ENCODE data around the gene MAST2.
"Not testable (repeated sequence)": the region's sequence is repeated elsewhere in the genome, so short reads cannot be mapped to it uniquely, and the experiment has no call there.

Gene MAST2

DNA sequence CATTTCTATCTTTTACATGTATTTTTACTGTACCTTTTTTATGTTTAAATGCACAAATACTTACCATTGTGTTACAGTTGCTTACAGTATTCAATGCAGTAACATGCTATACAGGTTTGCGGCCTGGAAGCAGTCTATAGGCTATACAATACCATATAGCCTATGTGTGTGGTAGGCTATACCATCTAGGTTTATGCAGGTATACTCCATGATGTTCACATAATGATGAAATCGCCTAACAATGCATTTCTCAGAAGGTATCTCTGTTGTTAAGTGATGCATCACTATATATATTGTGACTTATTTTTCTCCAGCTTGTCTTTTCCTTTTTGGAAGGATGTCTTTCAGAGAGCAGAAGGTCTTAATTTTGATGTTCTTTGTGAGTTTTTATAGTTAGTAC lies 103.5 kb downstream of the MAST2 start:
- DNase-seq, result no peak

- no peak for DNase-seq
Measured at GRCh38 chr1:45908611-45909140, 105.3 kb downstream of the MAST2 start.

DNA sequence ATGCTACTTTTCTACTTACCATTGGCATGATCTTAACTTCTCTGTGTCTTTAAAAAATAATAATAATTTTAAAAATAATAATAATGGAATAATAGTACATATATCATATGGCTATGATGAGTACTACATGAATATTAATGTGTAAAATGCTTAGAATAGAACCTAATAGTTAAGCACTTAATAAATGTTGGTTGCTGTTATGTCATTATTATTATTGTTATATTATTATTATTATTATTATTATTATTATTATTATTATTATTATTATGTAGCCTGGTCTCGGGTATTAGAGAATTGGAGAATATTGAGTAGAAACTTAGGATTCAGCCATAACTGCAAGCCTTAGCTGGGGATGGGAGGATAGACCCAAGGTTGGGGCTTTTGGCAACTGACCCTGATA lies 108.2 kb downstream of the MAST2 start:
- DNase-seq, result no peak

DNA sequence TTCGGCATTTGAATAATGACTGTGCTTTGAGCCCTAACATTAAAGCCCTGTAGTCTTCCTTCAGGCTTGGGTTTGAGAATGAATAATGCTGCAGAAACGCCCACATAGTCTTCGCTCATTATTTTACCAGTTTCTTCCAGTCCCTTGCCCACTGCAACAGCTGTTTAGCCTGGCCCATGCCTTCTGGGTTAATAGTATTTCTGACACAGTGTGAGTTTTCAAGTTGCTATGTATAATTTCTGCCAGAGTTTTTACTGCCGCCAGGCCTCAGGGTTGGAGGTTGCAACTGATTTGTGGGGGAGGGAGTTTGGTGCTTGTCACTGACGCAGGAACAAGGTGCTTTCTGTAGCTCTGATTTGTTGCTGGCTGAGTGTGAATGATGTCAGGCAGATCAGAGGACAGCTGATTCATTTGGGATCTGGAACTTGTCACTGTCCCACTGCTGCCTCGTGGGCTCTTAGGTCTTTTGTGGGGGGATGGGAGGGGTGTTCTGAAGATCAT lies 109.8 kb downstream of the MAST2 start:
- peak; percentile 51 for DNase-seq

DNA sequence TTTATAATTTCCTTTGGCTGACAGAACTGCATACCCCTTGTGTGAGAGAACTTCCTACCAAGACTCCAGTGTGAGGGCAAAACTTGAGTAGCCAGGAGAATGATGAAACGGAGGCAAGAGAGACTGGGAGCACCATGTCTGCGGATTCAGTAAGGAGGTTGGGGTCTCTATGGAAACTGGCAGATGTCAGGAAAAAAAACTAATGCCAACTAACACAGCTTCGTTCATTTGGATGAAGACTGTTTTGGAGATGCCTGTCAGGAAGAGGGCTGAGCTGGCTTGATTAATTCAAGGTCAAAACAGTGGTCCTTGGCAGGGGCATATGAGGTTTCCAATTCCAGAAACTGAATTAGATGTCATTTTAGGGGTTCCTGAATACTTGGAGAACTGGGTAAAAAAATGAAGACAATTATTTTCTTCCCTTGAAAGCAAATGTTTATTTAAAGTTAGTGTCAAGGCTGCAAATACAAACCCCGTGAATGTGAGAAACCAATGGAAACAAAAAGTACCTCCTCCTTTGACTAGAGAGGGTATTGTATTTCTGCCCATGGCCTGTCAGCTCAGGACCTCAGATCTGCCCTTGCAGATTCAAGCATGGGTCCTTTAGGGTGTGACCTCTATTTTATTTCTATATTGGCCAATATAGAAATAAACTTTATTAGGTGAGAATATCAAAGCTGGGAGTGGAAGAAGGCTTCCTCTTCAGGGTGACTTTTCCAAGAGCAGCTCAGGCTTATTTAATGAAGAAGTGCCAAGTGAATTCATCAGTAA lies 110.5 kb downstream of the MAST2 start:
- no peak for DNase-seq

DNA sequence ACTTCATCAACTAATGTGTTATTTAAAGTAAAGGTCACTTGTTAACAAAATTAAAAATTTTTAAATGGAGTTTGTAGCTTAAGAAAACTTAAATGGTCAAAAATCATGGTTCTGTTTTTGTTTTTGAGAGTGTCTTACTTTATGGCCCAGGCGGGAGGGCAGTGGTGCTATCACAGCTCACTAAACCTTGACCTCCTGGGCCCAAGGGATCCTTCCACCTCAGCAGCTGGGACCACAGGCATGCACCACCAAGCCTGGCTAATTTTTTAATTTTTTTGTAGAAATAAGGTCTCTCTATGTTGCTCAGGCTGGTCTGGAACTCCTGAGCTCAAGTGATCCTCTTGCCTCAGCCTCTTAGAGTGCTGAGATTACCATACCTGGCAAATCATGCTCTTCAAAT lies 111.4 kb downstream of the MAST2 start:
- DNase-seq, result no peak

DNA sequence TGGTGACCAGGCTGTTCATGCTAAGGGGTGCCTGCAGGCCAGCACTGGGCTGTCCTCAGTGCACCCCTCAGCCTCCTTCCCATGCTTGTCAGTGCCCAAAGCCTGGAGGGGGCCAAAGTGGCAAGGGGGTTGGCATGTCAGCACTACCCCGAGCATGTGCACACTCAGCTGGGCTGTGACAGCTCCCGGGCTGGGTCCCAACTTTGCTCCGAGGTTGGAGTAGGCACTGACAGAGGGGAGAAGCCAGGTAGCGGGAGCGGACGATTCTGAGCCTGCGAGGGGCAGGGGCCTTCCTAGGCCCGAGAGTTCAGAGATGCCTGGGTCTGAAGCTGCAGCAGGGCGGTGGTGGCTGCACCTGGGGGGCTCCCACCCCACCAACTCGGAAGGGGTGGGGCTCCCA lies 119.0 kb downstream of the MAST2 start:
- DNase-seq, result no peak

- no peak for DNase-seq
Measured at GRCh38 chr1:45922813-45923212, 119.4 kb downstream of the MAST2 start.

DNA sequence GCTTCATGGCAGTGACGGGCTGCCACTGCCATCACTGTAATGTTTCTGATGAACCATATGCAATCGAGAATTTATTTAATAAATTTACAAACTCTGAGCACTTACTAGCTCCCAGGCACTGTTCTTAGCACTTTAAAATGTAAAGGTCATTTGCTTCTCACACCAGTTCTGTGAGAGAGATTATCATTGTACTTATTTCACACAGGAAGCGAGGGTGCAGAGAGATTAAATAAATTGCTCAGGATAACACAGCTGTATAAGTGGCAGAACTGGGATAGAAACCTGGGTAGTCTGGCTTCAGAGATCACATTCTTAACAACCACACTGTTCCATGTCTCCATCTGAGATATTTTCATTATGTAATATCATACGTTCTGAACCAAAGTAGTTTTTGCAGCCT lies 119.9 kb downstream of the MAST2 start:
- no peak for DNase-seq

DNA sequence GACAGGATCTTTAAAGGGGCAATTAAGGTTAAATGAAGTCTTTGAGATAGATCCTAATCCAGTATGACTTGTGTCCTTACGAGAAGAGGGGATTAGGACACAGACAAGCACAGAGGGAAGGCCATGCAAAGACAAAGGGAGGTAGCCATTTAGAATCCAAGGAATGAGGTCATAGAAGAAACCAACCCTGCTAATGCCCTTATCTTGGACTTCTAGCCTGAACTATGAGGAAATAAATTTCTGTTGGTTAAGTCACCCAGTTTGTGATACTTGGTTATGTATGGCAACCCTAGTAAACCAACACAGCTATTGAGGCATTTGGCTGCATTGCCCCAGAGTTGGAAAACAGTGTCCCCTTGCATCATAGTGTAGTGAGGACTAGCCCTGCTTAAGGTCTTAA lies 121.3 kb downstream of the MAST2 start:
- DNase-seq, result peak; percentile 16

GRCh38 chr1:45925728-45926287 lies 122.4 kb downstream of the MAST2 start:
- no peak for DNase-seq

GRCh38 chr1:45926330-45926729 lies 122.9 kb downstream of the MAST2 start:
- DNase-seq, result no peak

GRCh38 chr1:45927231-45927915 lies 124.0 kb downstream of the MAST2 start:
- DNase-seq, result not testable (repeated sequence)

DNA sequence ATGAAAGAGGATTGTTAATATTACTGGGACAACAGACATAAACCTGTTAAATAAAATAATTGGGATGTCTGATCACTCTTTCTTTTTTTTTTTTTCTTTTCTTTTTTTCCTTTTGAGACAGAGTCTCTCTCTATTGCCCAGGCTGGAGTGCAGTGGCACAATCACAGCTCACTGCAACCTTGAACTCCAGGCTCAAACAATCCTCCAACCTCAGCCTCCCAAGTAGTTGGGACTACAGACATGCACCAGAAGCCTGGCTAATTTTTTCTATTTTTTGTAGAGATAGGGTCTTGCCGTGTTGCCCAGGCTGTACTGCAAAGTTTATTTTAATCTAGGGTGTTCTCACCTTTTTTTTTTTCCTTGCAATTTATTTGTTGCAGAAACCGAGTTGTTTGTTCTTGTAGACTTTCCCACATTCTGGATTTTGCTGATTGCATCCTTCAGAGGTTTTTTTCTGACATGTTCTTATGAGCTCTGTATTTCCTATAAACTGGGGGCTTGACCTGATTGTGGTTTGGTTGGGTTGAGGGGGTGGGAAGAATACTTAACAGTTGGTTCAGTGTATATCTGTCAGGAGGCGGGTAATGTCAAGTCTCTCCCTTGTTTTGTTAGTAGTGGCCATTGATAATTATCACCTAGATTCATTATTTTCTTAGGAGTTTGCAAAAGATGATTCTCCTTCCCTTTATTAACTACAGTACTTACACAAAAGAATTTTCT lies 125.2 kb downstream of the MAST2 start:
- DNase-seq, result no peak

- DNase-seq, result no peak
Measured at GRCh38 chr1:45929257-45929687, 125.9 kb downstream of the MAST2 start.

DNA sequence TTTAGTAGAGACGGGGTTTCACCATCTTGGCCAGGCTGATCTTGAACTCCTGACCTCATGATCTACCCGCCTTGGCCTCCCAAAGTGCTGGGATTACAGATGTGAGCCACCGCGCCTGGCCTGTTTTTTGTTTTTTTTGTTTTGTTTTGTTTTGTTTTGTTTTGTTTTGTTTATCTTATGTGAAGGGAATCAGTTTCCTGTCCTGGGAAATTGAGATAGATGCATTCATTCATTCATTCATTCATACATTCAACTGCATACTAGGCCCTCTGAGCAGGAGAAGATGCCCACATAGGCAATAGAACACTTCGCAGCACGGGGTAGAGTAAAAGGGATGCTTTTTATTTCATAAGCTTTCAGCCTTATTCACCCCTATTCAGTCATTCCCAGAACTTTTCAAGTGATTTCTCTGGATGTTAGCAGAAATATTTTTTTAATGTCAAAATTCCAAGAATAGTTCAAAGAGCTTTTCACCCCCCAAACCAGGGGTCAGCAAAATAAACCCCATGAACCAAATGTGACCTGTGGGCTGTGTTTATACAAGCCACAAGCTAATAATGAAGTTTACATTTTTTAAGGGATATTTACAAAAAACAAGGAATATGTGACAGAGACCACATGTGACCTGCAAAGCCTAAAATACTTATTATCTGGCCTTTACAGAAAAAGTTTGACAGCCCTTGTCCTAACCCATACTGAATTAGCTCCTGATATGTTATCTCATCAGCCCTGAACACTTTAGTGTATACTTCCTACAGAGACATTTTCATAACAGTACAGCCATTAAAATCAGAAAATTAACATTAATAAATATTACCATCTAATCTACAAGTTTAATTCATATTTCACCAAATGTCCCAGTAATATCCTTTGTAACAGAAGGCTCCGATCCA lies 127.1 kb downstream of the MAST2 start:
- no peak for DNase-seq

DNA sequence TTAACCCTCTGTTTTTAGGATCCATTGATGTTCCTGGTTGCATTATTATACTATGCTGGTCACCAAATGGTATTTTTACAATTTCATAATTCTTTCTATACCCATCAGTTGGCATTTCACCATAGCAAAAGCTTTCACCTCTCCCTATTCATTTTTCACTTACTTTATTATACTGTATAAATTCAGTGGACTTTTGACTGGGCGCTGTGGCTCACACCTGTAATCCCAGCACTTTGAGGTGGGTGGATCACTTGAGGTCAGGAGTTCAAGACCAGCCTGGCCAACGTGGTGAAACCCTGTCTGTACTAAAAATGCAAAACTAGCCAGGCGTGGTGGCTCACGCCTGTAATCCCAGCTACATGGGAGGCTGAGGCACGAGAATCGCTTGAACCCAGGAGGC lies 128.8 kb downstream of the MAST2 start:
- DNase-seq, result not testable (repeated sequence)

GRCh38 chr1:45934947-45935346 lies 131.5 kb downstream of the MAST2 start:
- no peak for DNase-seq

DNA sequence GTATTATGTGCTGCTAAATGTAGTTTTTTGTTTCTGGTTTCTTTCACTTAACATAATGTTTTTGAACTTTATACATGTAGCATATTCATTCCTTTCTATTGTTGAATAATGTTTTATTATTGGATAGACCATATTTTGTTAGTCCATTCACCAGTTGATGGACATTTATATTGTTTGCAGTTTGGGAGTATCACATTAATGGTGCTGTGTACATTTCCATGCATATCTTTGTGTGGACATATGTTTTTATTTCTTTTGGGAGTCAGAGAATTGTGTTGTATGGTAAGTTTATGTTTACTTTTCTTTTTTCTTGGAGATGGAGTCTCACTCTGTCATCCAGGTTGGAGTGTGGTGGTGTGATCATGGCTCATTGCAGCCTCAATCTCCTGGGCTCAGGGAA lies 134.6 kb downstream of the MAST2 start:
- DNase-seq, result no peak

DNA sequence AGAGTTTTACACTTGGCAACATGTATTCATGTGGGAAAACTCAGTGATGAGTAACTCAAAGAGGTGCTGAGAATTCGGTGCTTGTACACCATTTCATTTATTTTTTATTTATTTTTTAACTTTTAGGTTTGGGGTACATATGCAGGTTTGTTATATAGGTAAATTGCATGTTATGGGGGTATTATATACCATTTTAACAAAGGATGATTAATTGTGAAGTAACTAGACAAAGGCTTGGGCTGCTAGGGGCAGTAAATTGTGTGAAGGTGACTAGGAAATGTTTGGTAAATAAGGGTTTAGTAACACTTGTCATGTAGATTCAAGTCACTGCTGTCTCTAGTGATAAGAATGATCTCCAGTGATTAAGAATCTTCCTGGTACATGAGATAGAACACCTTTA lies 139.0 kb downstream of the MAST2 start:
- DNase-seq, result no peak

DNA sequence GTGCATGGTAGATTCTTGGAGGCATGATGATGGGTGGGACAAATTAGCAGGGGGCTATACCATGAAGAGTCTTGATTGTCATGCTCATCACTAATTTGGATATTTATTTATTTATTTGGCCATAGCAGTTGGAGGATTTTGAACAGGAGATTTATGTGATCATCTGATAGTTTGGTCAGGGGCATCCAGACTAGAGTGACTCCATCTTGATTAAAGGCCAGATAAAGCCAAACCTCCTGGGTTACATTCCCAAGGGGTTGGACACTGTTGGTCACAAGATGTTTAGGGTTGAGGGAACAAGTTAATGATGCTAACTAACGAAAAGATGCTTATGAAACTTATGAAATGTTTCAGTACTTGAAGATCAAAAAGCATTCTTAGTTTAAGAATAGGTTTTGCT lies 139.8 kb downstream of the MAST2 start:
- no peak for DNase-seq

- no peak for DNase-seq
Measured at GRCh38 chr1:45945426-45945825, 142.0 kb downstream of the MAST2 start.
